Pons (tissue), 1 donor: Measurements from ENCODE around the gene BOD1L1.

ENCODE experiments used
- DNase-seq: peaks from one replicate; pipeline ENCODE4 v3.0.0-alpha.2; 2016; ENCODE audit warnings: low spot score

BOD1L1 gene

DNA sequence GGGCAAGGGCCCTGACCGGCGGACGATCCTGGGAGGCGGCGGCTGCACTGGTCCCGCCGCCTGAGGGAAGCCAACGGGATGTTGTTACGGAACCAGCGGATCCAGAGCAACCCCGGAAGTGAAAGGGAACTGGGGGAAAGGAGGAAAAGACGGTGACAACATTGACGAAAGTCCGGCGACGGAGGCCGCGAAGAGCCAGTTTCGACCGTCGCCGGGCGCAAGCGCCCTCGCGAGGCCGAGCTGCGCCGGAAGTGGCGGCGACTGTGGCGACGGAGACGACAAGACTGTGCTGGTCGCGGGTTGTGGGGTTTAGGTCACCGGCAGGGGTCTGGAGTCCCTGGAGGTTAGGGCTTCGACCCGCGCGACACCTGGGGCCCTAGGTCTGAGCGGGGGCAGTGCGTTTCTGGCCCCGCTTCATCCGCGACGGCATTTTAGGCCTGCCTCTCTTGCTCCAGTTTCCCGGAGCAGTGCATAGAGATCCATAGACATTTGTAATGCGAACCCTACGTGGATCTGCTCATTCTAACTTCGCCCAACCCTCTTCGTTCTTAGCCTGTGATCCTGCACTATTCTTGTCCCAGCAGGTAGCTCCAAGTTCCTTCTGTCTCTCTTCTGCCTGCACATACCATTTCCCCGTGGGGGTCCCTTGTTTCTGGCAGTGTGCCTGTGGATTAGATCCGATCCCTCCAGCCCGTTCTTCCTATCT lies at the start of gene BOD1L1:
TSS of gene BOD1L1 (minus strand) at position 120 of the 706 bp plus-strand sequence. CDS start 138 bp downstream, outside the sequence.
- DNase-seq = peak; percentile 95

DNA sequence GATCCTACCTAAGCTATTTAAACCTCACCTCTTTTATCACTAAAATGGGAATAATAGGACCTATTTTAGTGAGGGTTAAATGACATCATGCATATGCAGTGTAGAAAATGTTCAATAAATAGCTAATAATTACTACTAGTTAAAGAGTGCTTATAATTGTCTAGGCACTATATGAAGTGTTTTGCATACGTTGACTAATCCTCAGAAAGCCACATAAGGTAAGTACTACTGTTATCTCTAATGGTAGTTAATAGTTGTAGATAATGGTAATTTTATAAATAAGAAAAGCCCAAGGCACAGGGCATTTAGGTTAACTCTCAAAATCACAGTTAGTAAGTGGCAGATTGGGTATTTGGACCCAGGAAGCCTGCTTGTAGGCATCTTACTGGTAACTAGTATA lies 47.4 kb upstream of the BOD1L1 start:
- DNase-seq = no peak

DNA sequence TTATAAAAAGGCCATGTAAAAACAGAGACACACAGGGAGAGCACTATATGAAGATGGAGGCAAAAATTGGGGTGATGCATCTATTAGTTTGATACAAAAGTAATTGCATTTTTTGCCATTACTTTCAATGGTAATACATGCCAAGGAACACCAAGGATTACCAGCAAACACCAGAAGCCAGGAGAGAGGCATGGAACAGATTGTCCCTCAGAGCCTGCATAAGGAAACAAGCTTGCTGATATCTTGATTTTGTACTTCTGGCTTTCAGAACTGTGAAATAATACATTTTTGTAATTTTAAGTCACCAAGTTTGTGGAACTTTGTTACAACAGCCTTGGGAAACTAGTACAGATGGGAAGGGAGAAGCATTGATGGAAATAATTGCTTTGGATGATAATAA lies 45.6 kb upstream of the BOD1L1 start:
- no peak for DNase-seq

DNA sequence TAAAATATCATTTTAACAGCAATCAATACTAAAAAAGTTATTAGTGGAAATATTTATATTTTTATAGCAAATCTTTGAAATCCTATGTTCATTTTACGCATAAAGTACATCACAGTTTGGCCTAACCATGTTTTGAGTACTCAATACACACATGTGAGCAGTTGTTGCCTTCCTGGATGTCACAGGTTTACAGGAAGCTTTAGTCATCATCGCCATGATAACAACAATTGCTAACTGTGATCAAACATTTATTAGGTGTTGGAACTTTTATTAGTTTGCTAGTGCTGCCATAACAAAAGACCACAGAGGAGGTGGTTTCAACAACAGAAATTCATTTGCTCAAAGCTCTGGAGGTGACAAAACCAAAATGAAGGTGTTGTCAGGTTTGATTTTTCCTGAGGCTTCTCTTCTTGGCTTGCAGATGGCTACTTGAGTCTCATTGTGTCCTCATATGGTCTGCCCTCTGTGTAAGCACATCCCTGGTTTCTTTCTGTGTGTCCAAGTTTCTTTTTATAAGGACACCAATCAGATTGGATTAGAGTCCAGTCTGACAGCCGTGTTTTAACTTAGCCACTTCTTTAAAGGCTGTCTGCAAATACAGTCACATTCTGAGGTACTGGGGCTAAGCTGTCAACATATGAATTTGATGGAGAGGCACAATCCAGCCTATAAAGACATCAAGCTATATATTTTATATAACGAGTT lies 43.1 kb upstream of the BOD1L1 start:
- no peak for DNase-seq

DNA sequence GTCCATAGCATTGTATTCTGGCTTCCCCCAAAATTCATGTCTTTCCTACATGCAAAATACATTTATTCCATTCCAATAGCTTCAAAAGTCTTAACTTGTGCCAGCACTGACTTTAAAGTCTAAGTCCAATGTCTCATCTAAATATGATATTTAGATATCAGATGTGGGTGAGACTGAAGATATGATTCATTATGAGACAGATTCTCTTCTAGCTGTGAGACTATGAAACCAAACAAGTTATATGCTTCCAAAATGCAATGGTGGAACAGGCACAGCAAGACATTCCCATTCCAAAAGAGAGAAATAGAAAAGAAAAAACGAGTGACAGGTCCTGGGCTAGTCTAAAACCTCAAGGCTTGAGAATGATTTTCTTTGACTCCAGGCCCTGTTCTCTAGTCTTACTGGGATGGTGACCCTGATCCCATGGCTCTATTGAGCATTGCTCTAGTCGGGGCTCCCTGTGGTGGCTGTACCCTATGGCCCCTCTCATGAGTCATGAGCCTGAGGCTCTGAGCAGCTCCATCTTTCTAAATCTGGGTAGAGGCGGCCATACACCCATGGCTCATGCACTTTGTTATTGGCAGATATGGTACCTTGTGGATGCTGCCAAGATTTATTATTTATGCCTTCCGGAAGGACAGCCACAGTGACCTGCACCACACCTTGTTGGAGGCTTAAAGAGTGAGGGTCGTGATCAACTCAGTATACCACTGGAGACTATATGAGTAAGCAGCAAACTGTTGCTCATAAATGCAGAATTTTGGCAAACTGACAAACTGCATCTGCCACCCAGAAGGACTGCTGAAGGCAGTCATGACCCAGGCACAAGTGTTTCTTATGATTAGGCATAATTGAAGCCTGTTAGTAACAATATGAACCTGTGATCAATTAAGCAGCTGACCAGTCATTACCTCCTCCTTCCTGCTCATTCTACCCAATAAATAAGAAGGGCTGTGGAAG lies 38.5 kb upstream of the BOD1L1 start:
- DNase-seq = no peak

DNA sequence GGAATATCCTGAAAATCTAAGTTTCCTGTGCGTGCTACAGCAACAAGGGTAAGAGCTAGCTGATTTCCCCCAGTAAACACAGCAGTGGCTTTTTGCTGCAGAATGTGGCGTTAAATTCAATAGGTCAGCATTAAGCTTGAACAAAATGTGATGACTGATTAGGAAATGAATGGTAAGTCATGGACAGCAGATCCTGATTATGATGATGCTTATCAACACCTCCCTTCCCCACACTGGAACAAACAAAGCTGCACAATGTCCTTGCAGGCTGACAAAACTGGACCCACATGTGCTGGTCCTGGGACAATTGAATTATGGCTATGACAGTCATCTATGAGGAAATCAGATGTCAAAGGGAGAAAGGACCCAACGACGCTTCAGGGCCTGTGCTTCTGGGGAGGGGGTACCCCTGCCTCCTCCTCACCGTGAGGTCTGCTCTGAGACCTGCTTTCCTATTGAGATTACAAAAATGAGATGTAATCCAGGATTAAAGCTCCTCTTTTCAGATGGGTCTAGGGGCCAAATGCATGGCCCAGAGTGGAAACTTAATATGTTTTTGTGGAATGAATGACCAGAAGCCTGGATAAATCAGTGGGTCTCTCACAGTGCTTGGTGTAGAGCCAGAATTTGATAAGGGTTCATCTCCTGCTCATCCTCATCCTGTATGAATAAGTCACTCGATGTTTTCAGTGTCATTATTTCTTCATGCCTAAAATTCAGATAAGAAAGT lies 32.0 kb upstream of the BOD1L1 start:
- DNase-seq = no peak

DNA sequence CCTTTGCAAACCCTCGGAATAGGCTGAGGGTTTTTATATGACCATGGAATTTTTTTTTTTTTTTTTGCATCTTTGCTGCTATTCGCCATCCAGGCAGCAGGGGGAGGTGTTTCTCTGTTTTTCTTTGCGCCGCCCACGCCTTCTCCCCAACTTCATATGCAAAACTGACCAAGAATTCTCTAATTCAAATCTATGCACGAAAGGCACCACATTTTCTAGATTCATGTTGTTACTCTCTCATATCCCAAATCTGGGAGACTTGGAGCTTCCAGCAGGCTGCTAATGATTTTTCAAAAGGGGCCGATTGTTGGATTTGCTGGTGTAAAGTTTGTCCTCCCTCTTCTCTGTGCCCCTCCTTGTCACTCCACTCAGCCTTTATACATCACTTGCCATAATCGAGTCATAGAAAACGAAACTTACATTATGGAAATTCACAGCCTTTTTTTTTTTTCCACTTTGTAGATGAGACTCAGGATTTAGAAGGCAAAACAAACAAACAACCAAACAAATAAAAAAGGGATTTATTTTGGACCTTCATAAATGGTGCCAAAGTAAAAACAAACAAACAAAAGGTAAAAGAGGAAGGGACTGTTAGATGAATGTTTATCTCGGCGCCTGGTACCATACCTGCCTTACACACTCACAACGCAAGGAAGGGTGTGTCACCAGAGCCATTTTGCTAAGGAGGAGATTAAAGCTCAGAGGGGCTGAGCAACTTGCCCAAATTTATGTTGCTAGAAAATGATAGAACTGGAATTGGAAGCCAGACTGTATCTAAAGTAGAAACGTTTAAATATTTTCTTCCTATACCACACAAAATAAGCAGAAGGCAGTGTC lies 29.3 kb upstream of the BOD1L1 start:
- DNase-seq = peak; percentile 72

DNA sequence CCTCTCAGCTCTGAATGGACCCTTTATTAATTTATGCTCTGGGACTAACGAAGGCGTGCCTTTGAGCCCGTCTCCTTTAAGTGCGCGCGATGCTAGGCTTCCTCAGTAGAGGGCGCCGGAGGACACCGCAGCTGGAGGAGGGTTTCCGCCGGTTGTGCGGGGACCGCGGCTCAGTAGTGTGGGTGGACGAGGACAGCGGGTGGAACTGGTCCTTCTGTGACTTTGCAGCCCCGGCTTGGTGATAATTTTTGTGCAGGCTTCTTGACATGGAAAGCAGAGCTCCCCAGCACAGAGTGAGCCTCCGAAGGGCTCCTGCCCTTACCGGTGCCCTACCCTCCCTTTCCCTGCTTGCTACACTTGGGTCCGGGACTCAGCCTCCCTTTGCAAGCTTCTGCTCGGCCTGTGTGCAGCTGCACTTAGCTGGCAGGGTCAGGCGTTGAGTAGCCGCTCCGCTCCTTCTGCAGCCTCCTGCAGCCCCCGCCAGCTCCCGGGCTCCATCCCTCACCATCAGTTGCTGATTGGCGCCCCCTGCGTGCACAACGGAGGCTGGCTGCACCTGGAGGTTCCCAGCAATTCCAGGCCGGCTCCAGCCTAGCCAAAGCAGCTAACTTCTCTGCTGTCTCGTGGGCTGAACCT lies 26.8 kb upstream of the BOD1L1 start:
- peak; percentile 81 for DNase-seq

DNA sequence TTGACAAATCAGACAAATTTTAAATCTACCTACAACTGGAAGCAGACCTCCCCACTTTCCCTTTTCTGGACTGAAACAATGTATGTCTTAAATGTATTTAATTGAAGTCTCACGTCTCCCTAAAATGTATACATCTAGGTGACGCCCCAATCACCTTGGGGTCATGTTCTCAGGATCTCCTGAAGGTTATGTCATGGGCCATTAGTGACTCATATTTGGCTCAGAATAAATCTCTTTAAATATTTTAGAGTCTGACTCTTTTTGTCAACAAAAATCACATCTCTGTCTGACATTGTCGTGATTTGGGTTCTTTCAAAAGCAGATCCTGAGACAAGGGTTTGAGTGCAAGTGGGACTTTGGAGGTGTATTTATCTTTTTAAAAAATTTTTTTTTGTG lies 26.2 kb upstream of the BOD1L1 start:
- DNase-seq = no peak

DNA sequence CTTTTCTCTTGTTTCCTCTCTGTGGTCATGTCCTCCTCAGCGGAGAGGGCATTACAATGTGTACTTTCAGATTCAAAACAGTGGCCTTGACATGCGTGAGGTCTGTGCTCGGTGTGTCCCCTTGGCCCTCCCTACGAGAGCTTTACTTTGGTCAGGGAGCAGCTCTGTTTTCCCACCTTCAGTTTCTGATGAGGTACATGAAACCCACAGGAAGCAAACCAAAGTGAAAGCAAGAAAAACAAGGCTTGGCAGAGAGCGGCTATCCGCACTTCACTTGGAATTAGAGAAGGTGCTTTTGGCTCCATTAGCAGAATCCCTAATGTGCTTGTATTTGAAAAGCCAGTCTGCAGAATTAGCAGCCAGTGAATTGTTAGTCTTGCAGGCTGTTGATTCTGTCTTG lies 19.5 kb upstream of the BOD1L1 start:
- DNase-seq = no peak

DNA sequence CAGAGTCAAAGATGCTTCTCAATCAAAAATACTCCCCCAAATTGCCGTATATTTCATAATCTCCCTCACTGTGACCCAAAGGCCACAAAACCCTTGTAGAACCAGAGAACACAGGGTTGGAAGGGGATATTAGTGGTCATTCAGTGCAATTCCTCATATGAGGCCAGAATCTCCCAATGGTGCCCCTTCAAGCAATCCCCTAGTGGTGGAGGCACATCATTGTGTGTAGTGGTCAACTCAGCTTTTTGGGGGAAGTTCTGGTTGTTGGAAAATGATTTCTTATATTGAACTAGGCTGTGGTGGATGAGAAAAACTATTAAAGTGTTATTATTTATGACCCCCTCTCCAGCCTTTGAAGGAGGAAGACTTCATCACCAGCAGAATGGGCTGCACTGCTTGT lies 17.6 kb upstream of the BOD1L1 start:
- no peak for DNase-seq

DNA sequence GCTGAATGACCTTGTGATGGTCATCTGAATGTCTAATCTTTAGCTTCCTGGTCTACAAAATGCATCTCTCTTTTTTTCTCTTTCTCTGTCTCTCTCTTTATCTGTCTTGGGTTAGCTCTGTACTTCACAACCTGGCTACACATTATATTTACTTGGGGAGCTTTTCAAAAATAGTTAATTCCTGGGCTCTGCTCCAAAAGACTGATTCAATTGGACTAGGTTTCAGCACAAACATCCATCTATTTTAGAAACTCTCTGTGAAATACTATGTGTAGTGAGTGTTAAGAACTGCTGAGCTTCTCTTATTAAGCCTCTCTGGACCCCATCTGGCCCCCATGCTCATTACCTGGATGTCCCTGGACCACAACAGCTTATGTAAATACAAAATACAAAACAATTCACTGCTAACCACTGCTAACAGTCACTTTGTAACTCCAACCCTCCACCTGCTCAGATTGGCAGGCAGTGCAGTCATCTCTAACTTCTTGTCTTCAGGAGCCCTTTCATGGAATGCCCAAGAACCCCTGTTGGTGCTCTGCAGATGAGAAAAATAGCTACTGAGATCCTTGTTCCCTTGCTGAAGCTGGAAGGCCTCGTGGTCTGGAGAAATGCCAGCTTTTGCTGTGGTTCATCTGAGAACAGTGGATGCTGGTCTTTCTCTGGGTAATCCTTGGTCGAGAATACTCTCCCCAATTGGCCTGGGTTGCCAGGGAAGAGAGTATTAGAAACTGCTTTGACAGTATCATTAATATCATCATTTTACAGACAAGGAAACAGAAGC lies 14.8 kb upstream of the BOD1L1 start:
- peak; percentile 61 for DNase-seq

DNA sequence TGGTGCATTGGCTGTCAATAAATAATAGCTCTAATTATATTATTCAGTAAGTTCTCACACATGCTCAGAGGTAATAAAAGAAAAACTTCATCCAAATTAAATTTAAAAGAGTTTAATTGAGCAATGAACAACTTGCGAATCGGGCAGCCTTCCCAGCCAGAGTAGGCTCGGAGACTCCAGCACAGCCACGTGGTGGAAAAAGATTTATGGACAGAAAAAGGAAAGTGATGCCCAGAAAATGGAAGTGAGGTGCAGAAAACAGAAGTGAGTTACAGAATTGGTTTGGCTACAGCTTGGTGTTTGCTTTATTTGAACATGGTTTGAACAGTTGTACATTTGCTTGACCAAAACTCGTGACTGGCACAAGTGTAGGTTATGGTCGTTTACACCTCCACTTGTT lies 13.6 kb upstream of the BOD1L1 start:
- peak; percentile 50 for DNase-seq

DNA sequence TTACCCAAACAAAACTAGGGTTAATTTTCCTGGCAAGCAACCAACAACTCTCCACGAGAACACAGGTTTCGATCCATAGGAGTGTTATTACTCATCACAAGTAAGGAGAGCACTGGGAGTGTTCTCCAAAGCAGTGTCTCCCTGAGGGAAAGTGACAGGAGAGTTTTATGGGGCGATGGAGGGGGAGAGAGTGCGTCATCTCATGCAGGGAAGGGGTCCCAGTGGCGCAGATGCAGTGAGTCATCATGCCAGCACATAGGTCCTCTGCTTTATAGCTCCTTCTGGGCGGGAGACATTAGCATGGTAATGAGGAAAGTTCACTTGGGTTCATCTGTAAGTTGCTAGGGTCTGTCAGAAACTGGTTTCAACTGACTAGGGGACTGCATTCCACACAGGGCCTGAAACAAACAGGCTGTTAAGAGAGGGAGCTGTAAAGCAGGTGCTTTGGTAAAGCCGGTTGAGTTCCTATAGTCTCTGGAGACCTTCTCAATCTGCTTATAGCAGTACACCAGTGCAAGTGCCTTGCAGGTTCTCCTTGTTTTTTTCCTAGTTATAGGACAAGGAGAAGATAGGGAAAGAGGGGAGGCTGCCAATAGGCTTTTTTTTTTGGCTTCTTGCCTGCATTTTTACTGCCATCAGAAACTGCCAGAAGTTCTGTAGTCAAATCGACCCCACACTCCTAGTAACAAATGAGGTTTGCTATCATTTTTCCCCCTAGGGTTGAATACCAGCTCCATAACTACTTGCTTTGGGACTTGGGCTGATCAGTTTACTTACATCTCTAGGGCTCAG lies 12.8 kb upstream of the BOD1L1 start:
- DNase-seq = no peak

DNA sequence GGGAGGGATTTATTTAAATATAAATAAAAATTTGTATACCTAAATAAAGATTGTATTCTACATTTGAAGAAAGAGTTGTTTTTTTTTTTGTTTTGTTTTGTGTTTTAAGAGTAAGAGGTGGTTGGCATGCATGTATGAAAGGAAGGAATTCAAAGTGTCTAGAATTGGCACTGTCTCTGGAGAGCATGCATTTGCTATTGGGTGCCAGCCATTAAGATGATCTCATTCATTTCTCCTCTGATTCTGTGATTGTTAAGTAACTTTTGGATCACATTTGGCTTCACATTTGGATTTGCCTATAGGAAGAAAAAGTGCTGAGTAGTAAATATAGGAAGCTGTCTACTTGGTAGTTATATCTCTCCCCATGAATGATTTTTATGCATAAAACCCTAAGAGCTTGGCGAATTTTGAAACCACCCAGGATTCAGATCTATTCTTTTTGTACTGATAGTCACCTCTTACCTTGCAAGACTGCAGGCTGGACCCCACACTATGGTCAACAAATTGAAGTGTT lies 7.8 kb upstream of the BOD1L1 start:
- DNase-seq = no peak

DNA sequence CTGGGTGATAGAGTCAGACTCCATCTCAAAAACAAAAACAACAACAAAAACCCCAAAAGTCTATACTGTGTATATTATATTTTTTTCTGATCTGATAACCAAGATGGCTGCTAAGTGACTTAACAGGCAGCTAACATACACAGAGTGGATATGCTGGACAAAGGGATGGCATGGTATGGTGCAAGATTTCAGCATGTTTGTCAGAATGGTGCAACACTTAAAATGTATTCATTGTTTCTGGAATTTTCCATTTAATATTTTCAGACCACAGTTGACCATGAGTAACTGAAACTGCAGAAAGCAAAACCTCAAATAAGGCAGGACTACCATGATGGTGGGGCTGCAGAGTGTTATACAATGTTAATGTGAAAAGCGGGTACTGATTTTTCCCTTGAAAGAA lies 6.1 kb upstream of the BOD1L1 start:
- no peak for DNase-seq

DNA sequence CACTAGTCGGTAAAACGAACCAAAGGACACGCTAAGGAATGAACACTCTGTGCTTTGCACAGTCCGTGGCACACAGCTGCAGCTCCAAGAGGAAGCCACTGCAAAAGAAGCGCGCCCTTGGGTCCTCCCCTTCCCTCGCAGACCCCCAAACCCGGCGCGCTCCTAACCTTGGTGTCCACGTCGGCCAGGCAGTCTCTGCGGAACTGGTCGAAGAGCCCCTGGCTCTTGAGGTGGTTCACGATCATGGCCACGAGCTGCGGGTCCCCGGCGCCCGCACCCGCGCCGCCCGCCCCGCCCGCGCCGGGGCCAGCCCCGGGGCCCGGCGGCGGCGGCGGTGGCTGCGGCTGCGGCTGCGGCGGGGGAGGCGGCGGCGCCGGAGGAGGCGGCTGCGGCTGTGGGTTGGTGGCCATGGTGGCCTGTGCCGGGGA lies 333 bp downstream of the BOD1L1 start:
- DNase-seq = no peak

DNA sequence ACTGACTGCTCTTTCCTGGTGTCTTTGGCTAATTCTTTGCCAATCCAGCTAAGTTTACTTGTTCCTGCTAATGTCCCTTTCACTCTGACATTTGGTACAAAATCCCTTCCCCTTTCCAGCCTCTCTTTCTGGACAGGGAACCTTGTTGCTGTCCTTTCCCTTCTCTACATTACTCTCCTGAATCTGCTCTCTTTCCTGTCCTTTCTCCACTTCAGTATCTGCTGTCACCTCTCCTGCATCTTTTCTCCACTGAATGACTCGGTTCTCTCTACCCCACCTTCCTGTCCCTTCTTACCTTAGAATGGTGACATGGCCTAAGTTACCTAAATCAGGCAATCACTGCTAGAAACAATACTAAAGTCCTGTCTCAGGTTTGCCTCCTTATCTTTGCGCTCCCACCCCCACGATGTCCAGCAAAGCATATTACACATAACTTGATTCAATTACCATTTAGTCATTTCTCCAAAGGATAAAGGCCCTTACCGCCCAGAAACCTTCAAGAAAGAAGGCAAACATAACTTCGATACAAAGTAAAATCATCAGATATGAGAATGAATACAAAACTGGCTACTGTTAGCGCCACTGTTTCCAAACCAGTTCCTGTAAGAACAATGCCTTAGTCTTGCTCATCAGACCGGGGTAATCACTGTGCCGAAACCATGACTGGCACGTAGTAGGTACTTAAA lies 890 bp downstream of the BOD1L1 start:
- DNase-seq = no peak
